Body of pancreas (tissue), 4 donors: Measurements from ENCODE around the gene ROBO2. TPM values are rescaled to one million over a fixed set of nuclear protein-coding genes. Genes with fewer than 3 reads are reported as not detected.

Source experiments
- ATAC-seq: fragments of 150-250 bp; one replicate; pipeline ENCODE4 v1.9.1; 2016
- DNase-seq, 4 donors: peaks; one replicate each; pipeline ENCODE4 v3.0.0-alpha.2; 2019
- H3K27ac ChIP-seq, 4 donors: fragments of 200-600 bp; sonication (generic); 1 replicate in 3 of 4; 2 replicates in 1 of 4; pipeline versions ENCODE4 v1.5.1 to v1.6.1; 2016 to 2019; ENCODE audit warnings: mild to moderate bottlenecking in 1 of 4, mixed read lengths in 1 of 4, moderate library complexity in 1 of 4
- H3K27me3 ChIP-seq, 2 donors: fragments of 200-600 bp; sonication (generic); one replicate each; pipeline ENCODE4 v1.6.0; 2016; ENCODE audit warnings: mild to moderate bottlenecking in 1 of 2
- H3K36me3 ChIP-seq, 2 donors: fragments of 200-600 bp; sonication (generic); replicated peaks in 1 of 2; 2 replicates each; pipeline ENCODE4 v1.5.1; 2016; ENCODE audit warnings: low read depth in 2 of 2; ENCODE audit not compliant: insufficient read depth in 1 of 2
- H3K4me1 ChIP-seq: fragments of 200-600 bp; sonication (generic); one replicate; pipeline ENCODE4 v1.6.0; 2016
- H3K4me3 ChIP-seq, 2 donors: fragments of 200-600 bp; sonication (generic); 1 replicate in 1 of 2; 2 replicates in 1 of 2; pipeline ENCODE4 v1.5.1; 2016 to 2019
- H3K9me3 ChIP-seq, 3 donors: fragments of 200-600 bp; sonication (generic); 1 replicate in 2 of 3; 2 replicates in 1 of 3; pipeline ENCODE4 v1.5.1; 2016
- CTCF ChIP-seq, 7 experiments: fragments of 450-650 bp in 4 of 7; fragments of 200-600 bp in 3 of 7; sonication (generic) in 3 of 7; IDR thresholded peaks; one replicate each; pipeline ENCODE4 v1.5.1; 2016 to 2019; ENCODE audit warnings: antibody characterized with exemption in 7 of 7
- POLR2A ChIP-seq, 3 donors: fragments of 450-650 bp; IDR thresholded peaks; one replicate each; pipeline ENCODE4 v1.6.1; 2016; ENCODE audit warnings: antibody characterized with exemption in 3 of 3, mild to moderate bottlenecking in 2 of 3
- WGBS, 2 donors: methylation state at CpG; one replicate each; pipeline ENCODE4 v1.1.5; 2017; 5-methylcytosine and 5-hydroxymethylcytosine counted together
- intact Hi-C: fragments of 100-400 bp; cut with DNase I; formaldehyde crosslinking; loops from one replicate; pipeline ENCODE4 v1.15.1; 2023
- total RNA-seq, 2 donors: library from RNA; depleted of rRNA; stranded (reverse); fragments of >200 nt; gene quantifications; one replicate each; pipeline ENCODE4 v1.1.0, GENCODE V29; 2016

ROBO2 gene
- total RNA-seq, 2 donors from 2014 or later: 1.3 to 3.0 TPM

- Histone ChIP-seq H3K9me3 (no peaks in the 10 kb centered on the region), H3K27me3 (no peaks in the 10 kb centered on the region), H3K4me3 (no peak overlapping the region), H3K36me3 (no peaks in the 10 kb centered on the region), H3K4me1 (peaks cover 10% of the 10 kb centered on the region), H3K27ac (no peak overlapping the region)
- ATAC-seq (no peak), DNase-seq (no peak)
- TF ChIP-seq POLR2A (IDR thresholded peaks at IDR 0.05) (no peak), CTCF (IDR thresholded peaks at IDR 0.05) (no peak)
- WGBS, 2 donors: 31 to 44% methylated on average over 2 of the region's 2 CpGs
- intact Hi-C loops: no loop called here
Observed at GRCh38 chr3:77084511-77084910, 44.6 kb downstream of the ROBO2 start.

- 83 to 85% methylated on average over 6 of the region's 6 CpGs for WGBS, 2 donors
- intact Hi-C loops: no loop called here
- H3K9me3 ChIP-seq: no peaks in the 10 kb centered on the region
- peaks cover 4% of the 10 kb centered on the region for H3K4me1 ChIP-seq
- no peak for DNase-seq
- H3K36me3 ChIP-seq: no peaks in the 10 kb centered on the region
- H3K27me3 ChIP-seq: no peaks in the 10 kb centered on the region
- H3K27ac ChIP-seq: no peak overlapping the region
- H3K4me3 ChIP-seq: no peak overlapping the region
- TF ChIP-seq POLR2A (IDR thresholded peaks at IDR 0.05) (no peak), CTCF (IDR thresholded peaks at IDR 0.05) (no peak)
- ATAC-seq: no peak
Observed at GRCh38 chr3:77086408-77086807, 46.5 kb downstream of the ROBO2 start.

- H3K4me3 ChIP-seq: no peak overlapping the region
- DNase-seq: no peak
Observed at GRCh38 chr3:77091809-77092208, 51.9 kb downstream of the ROBO2 start.

GRCh38 chr3:77093101-77093500 lies 53.2 kb downstream of the ROBO2 start:
- TF ChIP-seq POLR2A (IDR thresholded peaks at IDR 0.05) (no peak), CTCF (IDR thresholded peaks at IDR 0.05) (no peak)
- DNase-seq (no peak), ATAC-seq (no peak)
- Histone ChIP-seq H3K36me3 (no peaks in the 10 kb centered on the region), H3K4me3 (no peak overlapping the region), H3K9me3 (no peaks in the 10 kb centered on the region), H3K27me3 (no peaks in the 10 kb centered on the region), H3K27ac (no peak overlapping the region), H3K4me1 (no peaks in the 10 kb centered on the region)
- intact Hi-C loops: no loop called here
- 51 to 59% methylated on average over 2 of the region's 2 CpGs for WGBS, 2 donors

More at GRCh38 chr3:77091809-77092208, 51.9 kb downstream of the ROBO2 start:
- no peaks in the 10 kb centered on the region for H3K9me3 ChIP-seq
- 92 to 93% methylated on average over 5 of the region's 5 CpGs for WGBS, 2 donors
- ATAC-seq: no peak
- H3K27ac ChIP-seq: no peak overlapping the region
- H3K27me3 ChIP-seq: no peaks in the 10 kb centered on the region
- no peaks in the 10 kb centered on the region for H3K4me1 ChIP-seq
- no peaks in the 10 kb centered on the region for H3K36me3 ChIP-seq
- TF ChIP-seq POLR2A (IDR thresholded peaks at IDR 0.05): no peak
- no peak for TF ChIP-seq CTCF (IDR thresholded peaks at IDR 0.05)
- intact Hi-C loops: no loop called here

- 61 to 62% methylated on average over 1 of the region's 1 CpG for WGBS, 2 donors
- ATAC-seq (no peak), DNase-seq (no peak)
- Histone ChIP-seq H3K27me3 (no peaks in the 10 kb centered on the region), H3K9me3 (no peaks in the 10 kb centered on the region), H3K27ac (no peak overlapping the region), H3K36me3 (no peaks in the 10 kb centered on the region), H3K4me3 (no peak overlapping the region), H3K4me1 (no peaks in the 10 kb centered on the region)
- no peak for TF ChIP-seq CTCF (IDR thresholded peaks at IDR 0.05)
- no peak for TF ChIP-seq POLR2A (IDR thresholded peaks at IDR 0.05)
- intact Hi-C loops: no loop called here
Observed at GRCh38 chr3:77096145-77096544, 56.2 kb downstream of the ROBO2 start.
